A549 treated with CORT108297 at 1 μM for 4 hours (cell line): ENCODE measurements around the gene PRC1. TPM values are rescaled to one million over a fixed set of nuclear protein-coding genes. Genes with fewer than 3 reads are reported as not detected.

Experiments
- total RNA-seq: library from RNA; stranded (reverse); fragments of 200-300 nt; extraction: Qiagen RNA extraction; gene quantifications from 5 replicates; pipeline ENCODE4 v1.2.3, GENCODE V29; 2022

The PRC1 gene
- 184 to 246 TPM (median 216 TPM) in 5 replicates for total RNA-seq

GRCh38 chr15:90994417-90995311, at the start of gene PRC1:
Gene PRC1 (minus strand): TSS chr15:90994535. CDS start chr15:90994417, 118 bp downstream.

GRCh38 chr15:91022075-91022831, 27.9 kb upstream of the PRC1 start, which contains the start of gene VPS33B:
Gene VPS33B (minus strand): TSS chr15:91022594. CDS start chr15:91022249, 345 bp downstream.

GRCh38 chr15:90954712-90955623, 39.4 kb downstream of the PRC1 start, which contains the start of gene RCCD1:
Gene RCCD1 (plus strand): TSS chr15:90954884. CDS start chr15:90956735, 1,851 bp downstream.

GRCh38 chr15:90934949-90935751, 59.2 kb downstream of the PRC1 start, which contains the start of gene UNC45A:
Gene UNC45A (plus strand): TSS chr15:90935285. CDS start chr15:90935325, 40 bp downstream.

GRCh38 chr15:90931828-90932659, 62.3 kb downstream of the PRC1 start, which contains the start of gene HDDC3:
Gene HDDC3 (minus strand): TSS chr15:90932549. CDS start chr15:90932540, 9 bp downstream.

Other genes with a start within 250 kb of the PRC1 start
- gene FURIN, start 125.9 kb downstream of the PRC1 start, total RNA-seq, result 40.4 to 65.8 TPM (median 57.2 TPM) in 5 replicates
- 0.45 to 1.1 TPM (median 0.81 TPM) in 5 replicates for gene FES, start 110.0 kb downstream of the PRC1 start, total RNA-seq
- gene MAN2A2, start 91.2 kb downstream of the PRC1 start, total RNA-seq, result 23.0 to 31.7 TPM (median 29.1 TPM) in 5 replicates
- 24.8 to 36.4 TPM (median 34.3 TPM) in 5 replicates for gene HDDC3, start 62.0 kb downstream of the PRC1 start, total RNA-seq
- 56.8 to 62.6 TPM (median 60.2 TPM) in 5 replicates for gene UNC45A, start 59.2 kb downstream of the PRC1 start, total RNA-seq
- gene RCCD1, start 39.7 kb downstream of the PRC1 start, total RNA-seq, result 34.2 to 40.1 TPM (median 37.0 TPM) in 5 replicates
- gene VPS33B, start 28.1 kb upstream of the PRC1 start, total RNA-seq, result 11.9 to 15.9 TPM (median 14.1 TPM) in 5 replicates
- 0.02 to 0.05 TPM (median 0.03 TPM) in 5 replicates for gene SV2B, start 105.7 kb upstream of the PRC1 start, total RNA-seq